Activated CD4-positive, alpha-beta T cell treated with anti-CD3 and anti-CD28 coated beads, Interleukin-10, Interleukin-2, amounts not matched to agents 100 ng/mL and 50 ng/mL, durations not matched to agents 16 hours and 8 hours (primary cell): ENCODE data around the gene ADPRHL1.
"Not testable (repeated sequence)": the region's sequence is repeated elsewhere in the genome, so short reads cannot be mapped to it uniquely, and the experiment has no call there.

Source experiments
- DNase-seq: peaks from one replicate; pipeline ENCODE4 v3.0.0-alpha.2; 2020

The ADPRHL1 gene

GRCh38 chr13:113477724-113478123, 24.4 kb upstream of the ADPRHL1 start:
- no peak for DNase-seq

GRCh38 chr13:113476811-113477210, 23.5 kb upstream of the ADPRHL1 start:
- no peak for DNase-seq

GRCh38 chr13:113475911-113476310, 22.6 kb upstream of the ADPRHL1 start:
- no peak for DNase-seq

GRCh38 chr13:113475280-113475679, 22.0 kb upstream of the ADPRHL1 start:
- no peak for DNase-seq

GRCh38 chr13:113474179-113474578, 20.9 kb upstream of the ADPRHL1 start:
- no peak for DNase-seq

- no peak for DNase-seq
These were observed 19.2 kb upstream of the ADPRHL1 start for GRCh38 chr13:113472355-113473025.

- DNase-seq, result no peak
These were observed 18.6 kb upstream of the ADPRHL1 start for GRCh38 chr13:113471844-113472243.

- DNase-seq, result not testable (repeated sequence)
These were observed 17.4 kb upstream of the ADPRHL1 start for GRCh38 chr13:113470635-113471163.

GRCh38 chr13:113470073-113470472, 16.8 kb upstream of the ADPRHL1 start:
- no peak for DNase-seq

GRCh38 chr13:113469582-113469981, 16.3 kb upstream of the ADPRHL1 start:
- no peak for DNase-seq

- DNase-seq, result no peak
These were observed 15.3 kb upstream of the ADPRHL1 start for GRCh38 chr13:113468472-113469201.

- no peak for DNase-seq
These were observed 14.7 kb upstream of the ADPRHL1 start for GRCh38 chr13:113468029-113468428.

GRCh38 chr13:113466383-113466782, 13.1 kb upstream of the ADPRHL1 start:
- DNase-seq, result no peak

- DNase-seq, result peak; percentile 13
These were observed 12.0 kb upstream of the ADPRHL1 start for GRCh38 chr13:113465300-113465699.

- no peak for DNase-seq
These were observed 11.2 kb upstream of the ADPRHL1 start for GRCh38 chr13:113464476-113464875.

GRCh38 chr13:113461022-113461751, 7.9 kb upstream of the ADPRHL1 start:
- no peak for DNase-seq

GRCh38 chr13:113460599-113460998, 7.3 kb upstream of the ADPRHL1 start:
- no peak for DNase-seq

- DNase-seq, result no peak
These were observed 6.8 kb upstream of the ADPRHL1 start for GRCh38 chr13:113460064-113460555.

- DNase-seq, result no peak
These were observed 5.2 kb upstream of the ADPRHL1 start for GRCh38 chr13:113458253-113459065.

- DNase-seq, result no peak
These were observed 4.2 kb upstream of the ADPRHL1 start for GRCh38 chr13:113457510-113457909.

GRCh38 chr13:113456116-113456702, 2.9 kb upstream of the ADPRHL1 start:
- DNase-seq, result no peak

- DNase-seq, result no peak
These were observed 2.1 kb upstream of the ADPRHL1 start for GRCh38 chr13:113455384-113455783.
